WTC11 (cell line): ENCODE results near the gene SHFL.

Source experiments
- EMX1 ChIP-seq: fragments of 250-450 bp; sonication (Bioruptor Pico); IDR thresholded peaks from 2 replicates; pipeline ENCODE4 v1.8.0; 2021; ENCODE audit warnings: mild to moderate bottlenecking
- TEAD1 ChIP-seq: sonication (generic); formaldehyde crosslinking; IDR thresholded peaks from 2 replicates; pipeline ENCODE4 v1.8.0; 2022; ENCODE audit warnings: mild to moderate bottlenecking, missing genetic modification reagents
- TF ChIP-seq, protein P1 (sequence below): fragments of 200-600 bp; IDR thresholded peaks from 2 replicates; pipeline ENCODE4 v1.8.0; 2022; ENCODE audit warnings: antibody characterized with exemption
- TF ChIP-seq, protein P2 (sequence below): sonication (generic); formaldehyde crosslinking; IDR thresholded peaks from 2 replicates; pipeline ENCODE4 v1.8.1; 2023; ENCODE audit warnings: mild to moderate bottlenecking, missing genetic modification reagents, moderate library complexity
- TF ChIP-seq, protein P3 (sequence below): sonication (generic); formaldehyde crosslinking; conservative IDR thresholded peaks from 2 replicates; pipeline ENCODE4 v1.8.1; 2023; ENCODE audit warnings: mild to moderate bottlenecking, low read depth, missing genetic modification reagents, moderate library complexity

DNA sequence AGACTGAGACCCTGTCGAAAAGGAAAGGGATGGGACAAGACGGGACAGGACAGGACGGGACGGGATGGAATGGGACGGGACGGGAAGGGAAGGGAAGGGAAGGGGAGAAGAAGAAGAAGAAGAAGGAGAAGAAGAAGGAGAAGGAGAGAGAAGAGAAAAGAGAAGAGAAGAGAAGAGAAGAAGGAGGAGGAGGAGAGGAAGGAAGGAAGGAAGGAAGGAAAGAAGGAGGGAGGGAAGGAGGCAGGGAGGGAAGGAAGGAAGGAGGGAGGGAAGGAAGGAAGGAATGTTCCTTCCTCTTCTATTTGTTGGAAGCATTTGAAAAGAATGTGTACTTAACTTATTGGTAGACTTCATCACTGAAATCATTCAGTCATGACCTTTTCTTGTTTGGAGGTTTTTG, 9.6 kb upstream of the SHFL start:
- TF ChIP-seq TEAD1 (CRISPR knock-in tag) (no peak), EMX1 (no peak)
- TF ChIP-seq, protein P1, sequence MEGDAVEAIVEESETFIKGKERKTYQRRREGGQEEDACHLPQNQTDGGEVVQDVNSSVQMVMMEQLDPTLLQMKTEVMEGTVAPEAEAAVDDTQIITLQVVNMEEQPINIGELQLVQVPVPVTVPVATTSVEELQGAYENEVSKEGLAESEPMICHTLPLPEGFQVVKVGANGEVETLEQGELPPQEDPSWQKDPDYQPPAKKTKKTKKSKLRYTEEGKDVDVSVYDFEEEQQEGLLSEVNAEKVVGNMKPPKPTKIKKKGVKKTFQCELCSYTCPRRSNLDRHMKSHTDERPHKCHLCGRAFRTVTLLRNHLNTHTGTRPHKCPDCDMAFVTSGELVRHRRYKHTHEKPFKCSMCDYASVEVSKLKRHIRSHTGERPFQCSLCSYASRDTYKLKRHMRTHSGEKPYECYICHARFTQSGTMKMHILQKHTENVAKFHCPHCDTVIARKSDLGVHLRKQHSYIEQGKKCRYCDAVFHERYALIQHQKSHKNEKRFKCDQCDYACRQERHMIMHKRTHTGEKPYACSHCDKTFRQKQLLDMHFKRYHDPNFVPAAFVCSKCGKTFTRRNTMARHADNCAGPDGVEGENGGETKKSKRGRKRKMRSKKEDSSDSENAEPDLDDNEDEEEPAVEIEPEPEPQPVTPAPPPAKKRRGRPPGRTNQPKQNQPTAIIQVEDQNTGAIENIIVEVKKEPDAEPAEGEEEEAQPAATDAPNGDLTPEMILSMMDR: no peak
- TF ChIP-seq, protein P2, sequence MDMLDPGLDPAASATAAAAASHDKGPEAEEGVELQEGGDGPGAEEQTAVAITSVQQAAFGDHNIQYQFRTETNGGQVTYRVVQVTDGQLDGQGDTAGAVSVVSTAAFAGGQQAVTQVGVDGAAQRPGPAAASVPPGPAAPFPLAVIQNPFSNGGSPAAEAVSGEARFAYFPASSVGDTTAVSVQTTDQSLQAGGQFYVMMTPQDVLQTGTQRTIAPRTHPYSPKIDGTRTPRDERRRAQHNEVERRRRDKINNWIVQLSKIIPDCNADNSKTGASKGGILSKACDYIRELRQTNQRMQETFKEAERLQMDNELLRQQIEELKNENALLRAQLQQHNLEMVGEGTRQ: no peak
- TF ChIP-seq, protein P3, sequence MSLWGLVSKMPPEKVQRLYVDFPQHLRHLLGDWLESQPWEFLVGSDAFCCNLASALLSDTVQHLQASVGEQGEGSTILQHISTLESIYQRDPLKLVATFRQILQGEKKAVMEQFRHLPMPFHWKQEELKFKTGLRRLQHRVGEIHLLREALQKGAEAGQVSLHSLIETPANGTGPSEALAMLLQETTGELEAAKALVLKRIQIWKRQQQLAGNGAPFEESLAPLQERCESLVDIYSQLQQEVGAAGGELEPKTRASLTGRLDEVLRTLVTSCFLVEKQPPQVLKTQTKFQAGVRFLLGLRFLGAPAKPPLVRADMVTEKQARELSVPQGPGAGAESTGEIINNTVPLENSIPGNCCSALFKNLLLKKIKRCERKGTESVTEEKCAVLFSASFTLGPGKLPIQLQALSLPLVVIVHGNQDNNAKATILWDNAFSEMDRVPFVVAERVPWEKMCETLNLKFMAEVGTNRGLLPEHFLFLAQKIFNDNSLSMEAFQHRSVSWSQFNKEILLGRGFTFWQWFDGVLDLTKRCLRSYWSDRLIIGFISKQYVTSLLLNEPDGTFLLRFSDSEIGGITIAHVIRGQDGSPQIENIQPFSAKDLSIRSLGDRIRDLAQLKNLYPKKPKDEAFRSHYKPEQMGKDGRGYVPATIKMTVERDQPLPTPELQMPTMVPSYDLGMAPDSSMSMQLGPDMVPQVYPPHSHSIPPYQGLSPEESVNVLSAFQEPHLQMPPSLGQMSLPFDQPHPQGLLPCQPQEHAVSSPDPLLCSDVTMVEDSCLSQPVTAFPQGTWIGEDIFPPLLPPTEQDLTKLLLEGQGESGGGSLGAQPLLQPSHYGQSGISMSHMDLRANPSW (CRISPR knock-in tag): no peak
